ENCODE measurements around the gene ATOX1.

DNA sequence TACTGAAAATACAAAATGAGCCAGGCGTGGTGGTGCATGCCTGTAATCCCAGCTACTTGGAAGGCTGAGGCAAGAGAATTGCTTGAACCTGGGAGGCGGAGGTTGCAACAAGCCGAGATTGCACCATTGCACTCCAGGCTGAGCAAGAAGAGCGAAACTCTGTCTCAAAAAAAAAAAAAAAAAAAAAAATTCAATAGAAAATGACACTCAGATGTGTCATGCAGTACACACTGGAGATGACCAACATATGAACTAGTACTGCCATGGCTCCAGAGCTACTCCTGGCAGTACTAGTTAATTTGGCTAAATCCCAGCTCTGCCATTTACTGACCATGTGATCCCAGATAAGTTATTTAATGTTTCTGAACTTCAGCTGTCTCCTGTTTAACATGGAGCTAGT is 7.3 kb downstream of the ATOX1 start:
- TF ChIP-seq EZH2phosphoT487 (IDR thresholded peaks at IDR 0.05; ENCODE audit: insufficient read depth, low read depth) (no peak), EZH2 (IDR thresholded peaks at IDR 0.05; ENCODE audit: insufficient read depth, poor library complexity, severe bottlenecking) (no peak)
